ENCODE results near the gene TMCC1. TPM values are rescaled to one million over a fixed set of nuclear protein-coding genes. Genes with fewer than 3 reads are reported as not detected.
A peak's percentile ranks its signal among the peaks of the same experiment; 100 is the strongest.

TMCC1 gene
- total and polyA plus RNA-seq, 3 donors from 2014 or later, result 46.0 to 119 (median 60.4) TPM

GRCh38 chr3:129653019-129653418 is 240.5 kb downstream of the TMCC1 start:
- Histone ChIP-seq H3K27ac (no peak overlapping the region), H3K4me1 (peaks cover 17% of the 10 kb centered on the region), H3K27me3 (no peaks in the 10 kb centered on the region), H3K36me3 (ENCODE audit: low read depth, missing control alignments) (no peaks in the 10 kb centered on the region), H3K9me3 (no peaks in the 10 kb centered on the region), H3K4me3 (no peak overlapping the region)
- DNase-seq, result no peak
- WGBS, 2 donors, result 90 to 91% methylated on average over 1 of the region's 1 CpG
- TF ChIP-seq, protein P1, sequence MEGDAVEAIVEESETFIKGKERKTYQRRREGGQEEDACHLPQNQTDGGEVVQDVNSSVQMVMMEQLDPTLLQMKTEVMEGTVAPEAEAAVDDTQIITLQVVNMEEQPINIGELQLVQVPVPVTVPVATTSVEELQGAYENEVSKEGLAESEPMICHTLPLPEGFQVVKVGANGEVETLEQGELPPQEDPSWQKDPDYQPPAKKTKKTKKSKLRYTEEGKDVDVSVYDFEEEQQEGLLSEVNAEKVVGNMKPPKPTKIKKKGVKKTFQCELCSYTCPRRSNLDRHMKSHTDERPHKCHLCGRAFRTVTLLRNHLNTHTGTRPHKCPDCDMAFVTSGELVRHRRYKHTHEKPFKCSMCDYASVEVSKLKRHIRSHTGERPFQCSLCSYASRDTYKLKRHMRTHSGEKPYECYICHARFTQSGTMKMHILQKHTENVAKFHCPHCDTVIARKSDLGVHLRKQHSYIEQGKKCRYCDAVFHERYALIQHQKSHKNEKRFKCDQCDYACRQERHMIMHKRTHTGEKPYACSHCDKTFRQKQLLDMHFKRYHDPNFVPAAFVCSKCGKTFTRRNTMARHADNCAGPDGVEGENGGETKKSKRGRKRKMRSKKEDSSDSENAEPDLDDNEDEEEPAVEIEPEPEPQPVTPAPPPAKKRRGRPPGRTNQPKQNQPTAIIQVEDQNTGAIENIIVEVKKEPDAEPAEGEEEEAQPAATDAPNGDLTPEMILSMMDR (IDR thresholded peaks at IDR 0.05), result no peak
- no peak for TF ChIP-seq POLR2A (IDR thresholded peaks at IDR 0.05)
- intact Hi-C loops (cut with DNase I; ENCODE audit: low total_unique reads), result loop anchor here (10.0 kb wide), 1 partner anchor 172 kb away; no protein-coding TSS in a partner anchor

GRCh38 chr3:129651435-129652202 is 241.9 kb downstream of the TMCC1 start:
- no peaks in the 10 kb centered on the region for H3K9me3 ChIP-seq
- peaks cover 7% of the 10 kb centered on the region for H3K4me1 ChIP-seq
- H3K4me3 ChIP-seq, result no peak overlapping the region
- no peak for TF ChIP-seq POLR2A (IDR thresholded peaks at IDR 0.05)
- TF ChIP-seq, protein P1 (IDR thresholded peaks at IDR 0.05), result no peak
- DNase-seq, result no peak
- no peaks in the 10 kb centered on the region for H3K36me3 ChIP-seq (ENCODE audit: low read depth, missing control alignments)
- H3K27ac ChIP-seq, result no peak overlapping the region
- H3K27me3 ChIP-seq, result no peaks in the 10 kb centered on the region
- 66 to 69% methylated on average over 8 of the region's 8 CpGs for WGBS, 2 donors
- intact Hi-C loops (cut with DNase I; ENCODE audit: low total_unique reads), result loop anchor here (10.0 kb wide), 1 partner anchor 173 kb away; no protein-coding TSS in a partner anchor

- peaks cover 7% of the 10 kb centered on the region for H3K4me1 ChIP-seq
- DNase-seq, result peak; percentile 86
- TF ChIP-seq POLR2A (IDR thresholded peaks at IDR 0.05), result no peak
- TF ChIP-seq, protein P1 (IDR thresholded peaks at IDR 0.05), result peak; percentile 58 to 73 (median 66)
- H3K36me3 ChIP-seq (ENCODE audit: low read depth, missing control alignments), result no peaks in the 10 kb centered on the region
- no peaks in the 10 kb centered on the region for H3K27me3 ChIP-seq
- 29 to 50% methylated on average over 7 of the region's 7 CpGs for WGBS, 2 donors
- intact Hi-C loops (cut with DNase I; ENCODE audit: low total_unique reads), result loop anchor here (10.0 kb wide), 1 partner anchor 174 kb away; no protein-coding TSS in a partner anchor
- no peak overlapping the region for H3K27ac ChIP-seq
- H3K9me3 ChIP-seq, result no peaks in the 10 kb centered on the region
- H3K4me3 ChIP-seq, result no peak overlapping the region
These were observed 243.1 kb downstream of the TMCC1 start for GRCh38 chr3:129650256-129650872.

DNA sequence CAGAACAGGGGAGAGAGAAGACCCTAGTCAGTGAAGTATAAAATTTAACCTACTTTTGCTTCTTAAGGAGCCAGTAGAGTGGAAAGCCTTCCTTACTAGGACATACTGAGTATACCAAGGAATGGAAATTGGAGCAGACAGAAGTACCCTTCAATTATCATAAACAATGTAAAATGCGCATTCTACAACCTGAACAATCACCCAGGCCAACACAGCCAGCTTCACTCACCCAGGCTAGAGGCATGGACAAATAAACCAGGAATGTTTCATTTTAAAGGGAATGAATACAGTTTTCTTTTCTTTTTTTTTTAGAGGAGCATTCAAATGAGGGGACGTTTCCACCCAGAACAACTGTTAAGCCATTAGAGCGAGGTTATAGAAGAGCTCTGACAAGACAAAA is 245.1 kb downstream of the TMCC1 start:
- Histone ChIP-seq H3K4me1 (peaks cover 7% of the 10 kb centered on the region), H3K27me3 (no peaks in the 10 kb centered on the region), H3K9me3 (no peaks in the 10 kb centered on the region), H3K36me3 (ENCODE audit: low read depth, missing control alignments) (no peaks in the 10 kb centered on the region), H3K4me3 (no peak overlapping the region), H3K27ac (no peak overlapping the region)
- TF ChIP-seq POLR2A (IDR thresholded peaks at IDR 0.05), result no peak
- TF ChIP-seq, protein P1 (IDR thresholded peaks at IDR 0.05), result no peak
- DNase-seq, result no peak
- 79 to 87% methylated on average over 3 of the region's 3 CpGs for WGBS, 2 donors
- intact Hi-C loops (cut with DNase I; ENCODE audit: low total_unique reads), result loop anchor here (5.0 kb wide), 1 partner anchor 284 kb away; no protein-coding TSS in a partner anchor
